Endodermal cell (in vitro differentiated cells): Measurements from ENCODE around the gene VWA8. TPM values are rescaled to one million over a fixed set of nuclear protein-coding genes. Genes with fewer than 3 reads are reported as not detected.
A peak's percentile ranks its signal among the peaks of the same experiment; 100 is the strongest.

Experiments used
- DNase-seq: peaks from one replicate; pipeline ENCODE4 v3.0.0-alpha.2; 2017
- H3K27ac ChIP-seq: 2 replicates; pipeline ENCODE4 v1.5.1; 2013; ENCODE audit warnings: mild to moderate bottlenecking, low read depth, low read length, moderate library complexity
- H3K27me3 ChIP-seq: 2 replicates; pipeline ENCODE4 v1.6.1; 2013; ENCODE audit warnings: mild to moderate bottlenecking, low read length, moderate library complexity; ENCODE audit not compliant: insufficient read depth, control insufficient read depth, poor library complexity, severe bottlenecking
- H3K36me3 ChIP-seq: 2 replicates; pipeline ENCODE4 v1.7.0; 2013; ENCODE audit warnings: mild to moderate bottlenecking, low read length, moderate library complexity; ENCODE audit not compliant: control insufficient read depth, insufficient read depth
- H3K4me1 ChIP-seq: one replicate; pipeline ENCODE4 v1.7.0; 2013; ENCODE audit warnings: low read length; ENCODE audit not compliant: control insufficient read depth, insufficient read depth
- H3K4me3 ChIP-seq: 2 replicates; pipeline ENCODE4 v1.5.1; 2013; ENCODE audit warnings: mild to moderate bottlenecking, low read length, moderate library complexity
- H3K9ac ChIP-seq: 2 replicates; pipeline ENCODE4 v1.6.1; 2013; ENCODE audit warnings: mild to moderate bottlenecking, low read length, moderate library complexity; ENCODE audit not compliant: poor library complexity, severe bottlenecking; ENCODE audit errors: extremely low read depth
- H3K9me3 ChIP-seq: 2 replicates; pipeline ENCODE4 v1.6.1; 2013; ENCODE audit warnings: mild to moderate bottlenecking, low read length, moderate library complexity; ENCODE audit not compliant: control insufficient read depth
- H3K27ac Mint-ChIP-seq: 2 replicates; pipeline ENCODE4 v1.8.0; 2020; ENCODE audit warnings: mixed read lengths
- H3K27me3 Mint-ChIP-seq: 2 replicates; pipeline ENCODE4 v1.8.0; 2021; ENCODE audit warnings: mild to moderate bottlenecking, mixed read lengths; ENCODE audit not compliant: insufficient read depth
- H3K36me3 Mint-ChIP-seq: 2 replicates; pipeline ENCODE4 v1.8.0; 2020; ENCODE audit warnings: low read depth, mixed read lengths
- H3K4me1 Mint-ChIP-seq: 2 replicates; pipeline ENCODE4 v1.8.0; 2020; ENCODE audit warnings: mixed read lengths
- H3K4me3 Mint-ChIP-seq: 2 replicates; pipeline ENCODE4 v1.8.0; 2020; ENCODE audit warnings: mild to moderate bottlenecking, moderate library complexity, mixed read lengths
- H3K9me3 Mint-ChIP-seq: 2 replicates; pipeline ENCODE4 v1.8.0; 2020; ENCODE audit warnings: mild to moderate bottlenecking, mixed read lengths
- WGBS, 2 experiments: methylation state at CpG; one replicate each; pipeline versions ENCODE4 v1.1.5 to v1.1.7; 2013; ENCODE audit warnings: missing lambda C conversion rate in 2 of 2, mixed read lengths in 1 of 2; ENCODE audit not compliant: insufficient coverage in 1 of 2, insufficient read length in 1 of 2; 5-methylcytosine and 5-hydroxymethylcytosine counted together
- total RNA-seq, 2 donors: library from RNA; stranded (reverse); fragmentation: NEBNext Ultra II Directional in 1 of 2; extraction: Animal tissue kit (Norgen Biotek cat#: 25700) in 1 of 2; gene quantifications; 2 replicates in 1 of 2; 3 replicates in 1 of 2; pipeline ENCODE4 v1.2.1, GENCODE V29; 2021
- TF ChIP-seq, protein P1 (sequence below): fragments of 200-600 bp; sonication (generic); conservative IDR thresholded peaks from 2 replicates; pipeline ENCODE4 v1.5.0; 2021; ENCODE audit warnings: antibody characterized with exemption, mild to moderate bottlenecking

Gene VWA8
- total RNA-seq, 2 donors from 2014 or later, result 24.6 to 25.6 TPM

DNA sequence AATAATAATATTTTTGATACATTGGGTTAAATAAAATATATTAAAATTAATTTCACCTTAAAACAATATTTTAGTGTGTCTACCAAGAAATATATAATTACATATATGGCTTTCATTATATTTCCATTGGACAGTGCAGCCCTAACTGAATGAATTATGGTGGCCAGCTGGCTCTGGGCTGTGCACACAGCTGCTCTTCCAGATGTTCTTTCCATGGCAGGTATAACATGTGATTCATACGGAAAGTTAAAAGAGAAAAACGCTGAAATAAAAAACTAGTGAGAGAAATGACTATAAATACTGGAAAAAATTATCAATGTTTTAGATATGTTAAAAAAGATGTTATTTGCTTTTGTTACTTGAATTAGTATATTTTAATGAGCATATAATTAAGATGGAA lies 287.3 kb downstream of the VWA8 start:
- Histone ChIP-seq H3K27me3 (no peaks in the 10 kb centered on the region), H3K4me3 (no peak overlapping the region), H3K27ac (no peak overlapping the region), H3K9me3 (no peaks in the 10 kb centered on the region), H3K9ac (no peak overlapping the region), H3K4me1 (no peaks in the 10 kb centered on the region), H3K36me3 (peaks cover 5% of the 10 kb centered on the region)
- DNase-seq, result no peak
- Mint-ChIP-seq H3K27me3 (no peaks in the 10 kb centered on the region), H3K9me3 (no peaks in the 10 kb centered on the region), H3K4me3 (no peak overlapping the region), H3K27ac (no peak overlapping the region), H3K36me3 (peaks cover 3% of the 10 kb centered on the region), H3K4me1 (no peaks in the 10 kb centered on the region)
- WGBS, 2 experiments, result 92 to 95% methylated on average over 2 of the region's 2 CpGs
- TF ChIP-seq, protein P1, sequence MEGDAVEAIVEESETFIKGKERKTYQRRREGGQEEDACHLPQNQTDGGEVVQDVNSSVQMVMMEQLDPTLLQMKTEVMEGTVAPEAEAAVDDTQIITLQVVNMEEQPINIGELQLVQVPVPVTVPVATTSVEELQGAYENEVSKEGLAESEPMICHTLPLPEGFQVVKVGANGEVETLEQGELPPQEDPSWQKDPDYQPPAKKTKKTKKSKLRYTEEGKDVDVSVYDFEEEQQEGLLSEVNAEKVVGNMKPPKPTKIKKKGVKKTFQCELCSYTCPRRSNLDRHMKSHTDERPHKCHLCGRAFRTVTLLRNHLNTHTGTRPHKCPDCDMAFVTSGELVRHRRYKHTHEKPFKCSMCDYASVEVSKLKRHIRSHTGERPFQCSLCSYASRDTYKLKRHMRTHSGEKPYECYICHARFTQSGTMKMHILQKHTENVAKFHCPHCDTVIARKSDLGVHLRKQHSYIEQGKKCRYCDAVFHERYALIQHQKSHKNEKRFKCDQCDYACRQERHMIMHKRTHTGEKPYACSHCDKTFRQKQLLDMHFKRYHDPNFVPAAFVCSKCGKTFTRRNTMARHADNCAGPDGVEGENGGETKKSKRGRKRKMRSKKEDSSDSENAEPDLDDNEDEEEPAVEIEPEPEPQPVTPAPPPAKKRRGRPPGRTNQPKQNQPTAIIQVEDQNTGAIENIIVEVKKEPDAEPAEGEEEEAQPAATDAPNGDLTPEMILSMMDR, result no peak

DNA sequence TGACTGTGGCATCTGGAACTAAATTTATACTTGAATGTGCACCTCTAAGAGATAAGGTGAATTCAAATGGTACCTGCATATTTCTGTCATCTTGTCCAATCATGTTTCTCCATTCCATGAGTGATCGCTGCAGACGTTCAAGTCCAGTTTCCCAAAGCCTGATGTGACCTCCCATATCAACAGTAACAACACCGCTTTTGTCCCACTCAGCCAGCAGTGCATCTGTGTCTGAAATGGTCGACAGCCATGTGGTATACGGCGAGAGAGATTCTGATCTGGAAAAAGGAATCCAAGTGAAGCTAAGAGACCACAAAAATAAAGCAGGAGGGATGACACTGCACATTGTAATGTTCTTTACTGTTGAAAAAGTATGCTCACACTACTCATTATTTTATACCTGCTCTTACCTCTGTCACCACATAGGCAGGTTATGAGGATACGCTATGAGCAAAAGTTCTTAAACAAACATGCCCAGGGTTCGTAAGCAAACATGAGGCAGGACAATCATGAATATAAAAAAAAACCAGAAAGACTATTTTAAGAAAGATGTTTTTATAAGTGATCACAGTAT lies 290.0 kb downstream of the VWA8 start:
- peaks cover 3% of the 10 kb centered on the region for H3K36me3 Mint-ChIP-seq
- TF ChIP-seq, protein P1, result no peak
- no peak overlapping the region for H3K4me3 Mint-ChIP-seq
- WGBS, 2 experiments, result 91 to 96% methylated on average over 6 to 8 of the region's 8 CpGs
- no peak overlapping the region for H3K9ac ChIP-seq
- H3K27me3 ChIP-seq, result no peaks in the 10 kb centered on the region
- H3K27ac Mint-ChIP-seq, result peak overlapping the region; percentile 62
- peaks cover 5% of the 10 kb centered on the region for H3K36me3 ChIP-seq
- peaks cover 8% of the 10 kb centered on the region for H3K4me1 ChIP-seq
- H3K27me3 Mint-ChIP-seq, result no peaks in the 10 kb centered on the region
- no peak overlapping the region for H3K27ac ChIP-seq
- H3K4me3 ChIP-seq, result no peak overlapping the region
- no peaks in the 10 kb centered on the region for H3K9me3 Mint-ChIP-seq
- peaks cover 7% of the 10 kb centered on the region for H3K4me1 Mint-ChIP-seq
- no peak for DNase-seq
- no peaks in the 10 kb centered on the region for H3K9me3 ChIP-seq

DNA sequence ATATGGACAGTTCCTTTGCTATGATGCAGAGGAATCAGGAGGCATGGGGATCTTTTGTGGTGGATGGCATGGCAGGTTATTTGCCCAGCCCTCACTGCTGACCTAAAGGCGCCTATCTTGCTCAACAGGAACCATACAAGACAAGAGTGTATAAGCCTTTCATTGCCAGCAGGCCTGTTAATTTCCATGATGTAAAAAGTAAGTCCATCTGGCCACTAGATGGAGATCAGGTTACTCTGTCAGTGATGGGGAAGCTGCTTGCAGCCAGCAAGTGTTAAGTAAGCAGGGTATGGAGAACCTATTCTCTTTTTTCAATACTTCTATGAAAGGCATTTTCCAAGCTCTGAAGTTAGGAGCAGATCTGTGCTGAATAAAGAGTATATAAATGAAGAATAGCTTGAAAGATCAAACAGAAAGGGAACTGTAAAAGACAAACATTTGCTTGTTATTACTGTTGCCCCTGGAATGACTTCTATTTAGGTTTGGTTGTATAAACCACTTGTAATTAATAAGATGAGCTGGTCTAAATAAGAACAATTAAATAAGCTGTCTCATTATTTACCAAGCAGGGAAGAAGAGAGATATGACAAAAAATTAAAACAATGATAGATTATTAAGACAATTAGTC lies 292.7 kb downstream of the VWA8 start:
- H3K9ac ChIP-seq, result no peak overlapping the region
- H3K9me3 ChIP-seq, result no peaks in the 10 kb centered on the region
- DNase-seq, result peak; percentile 72
- H3K4me3 ChIP-seq, result no peak overlapping the region
- no peaks in the 10 kb centered on the region for H3K27me3 ChIP-seq
- H3K27ac ChIP-seq, result no peak overlapping the region
- peaks cover 10% of the 10 kb centered on the region for H3K4me1 ChIP-seq
- TF ChIP-seq, protein P1, result peak; percentile 89
- Mint-ChIP-seq H3K4me1 (peaks cover 13% of the 10 kb centered on the region), H3K9me3 (no peaks in the 10 kb centered on the region), H3K27ac (no peak overlapping the region), H3K27me3 (no peaks in the 10 kb centered on the region), H3K36me3 (peaks cover 2% of the 10 kb centered on the region), H3K4me3 (no peak overlapping the region)
- 11% methylated on average over 1 of the region's 1 CpG; no CpG with 5 or more reads in 1 of the 2 experiments for WGBS, 2 experiments
- H3K36me3 ChIP-seq, result peaks cover 5% of the 10 kb centered on the region
